ENCODE results near the gene NFU1.

DNA sequence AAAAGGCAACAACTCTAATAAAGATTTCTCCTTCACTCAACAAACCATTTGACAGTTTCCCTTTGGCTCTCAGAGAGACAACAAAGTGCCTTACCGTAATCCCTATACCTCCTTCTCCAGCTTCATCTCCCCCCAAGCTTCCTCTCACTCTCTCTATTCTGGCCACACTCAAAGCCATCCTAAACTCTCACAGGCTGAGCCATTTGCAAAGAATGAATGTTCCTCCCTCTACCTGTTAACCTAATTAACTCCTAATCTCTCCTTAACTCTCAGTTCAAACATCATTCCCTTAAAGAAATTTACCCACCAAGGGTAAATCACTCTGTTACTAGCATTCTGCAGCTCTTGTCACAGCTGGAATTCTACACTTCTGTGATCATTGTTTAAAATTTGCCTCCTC lies 88.5 kb downstream of the NFU1 start:
- TF ChIP-seq, protein P1, sequence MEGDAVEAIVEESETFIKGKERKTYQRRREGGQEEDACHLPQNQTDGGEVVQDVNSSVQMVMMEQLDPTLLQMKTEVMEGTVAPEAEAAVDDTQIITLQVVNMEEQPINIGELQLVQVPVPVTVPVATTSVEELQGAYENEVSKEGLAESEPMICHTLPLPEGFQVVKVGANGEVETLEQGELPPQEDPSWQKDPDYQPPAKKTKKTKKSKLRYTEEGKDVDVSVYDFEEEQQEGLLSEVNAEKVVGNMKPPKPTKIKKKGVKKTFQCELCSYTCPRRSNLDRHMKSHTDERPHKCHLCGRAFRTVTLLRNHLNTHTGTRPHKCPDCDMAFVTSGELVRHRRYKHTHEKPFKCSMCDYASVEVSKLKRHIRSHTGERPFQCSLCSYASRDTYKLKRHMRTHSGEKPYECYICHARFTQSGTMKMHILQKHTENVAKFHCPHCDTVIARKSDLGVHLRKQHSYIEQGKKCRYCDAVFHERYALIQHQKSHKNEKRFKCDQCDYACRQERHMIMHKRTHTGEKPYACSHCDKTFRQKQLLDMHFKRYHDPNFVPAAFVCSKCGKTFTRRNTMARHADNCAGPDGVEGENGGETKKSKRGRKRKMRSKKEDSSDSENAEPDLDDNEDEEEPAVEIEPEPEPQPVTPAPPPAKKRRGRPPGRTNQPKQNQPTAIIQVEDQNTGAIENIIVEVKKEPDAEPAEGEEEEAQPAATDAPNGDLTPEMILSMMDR (IDR thresholded peaks at IDR 0.05): no peak
- no peak for TF ChIP-seq POLR2A (IDR thresholded peaks at IDR 0.05)
